Middle frontal gyrus (tissue), 1 donor: ENCODE results near the gene RBM38.
A peak's percentile ranks its signal among the peaks of the same experiment; 100 is the strongest.

Experiments
- DNase-seq: peaks from one replicate; pipeline ENCODE4 v3.0.0-alpha.2; 2015; ENCODE audit warnings: low spot score; ENCODE audit errors: extremely low spot score

The RBM38 gene

DNA sequence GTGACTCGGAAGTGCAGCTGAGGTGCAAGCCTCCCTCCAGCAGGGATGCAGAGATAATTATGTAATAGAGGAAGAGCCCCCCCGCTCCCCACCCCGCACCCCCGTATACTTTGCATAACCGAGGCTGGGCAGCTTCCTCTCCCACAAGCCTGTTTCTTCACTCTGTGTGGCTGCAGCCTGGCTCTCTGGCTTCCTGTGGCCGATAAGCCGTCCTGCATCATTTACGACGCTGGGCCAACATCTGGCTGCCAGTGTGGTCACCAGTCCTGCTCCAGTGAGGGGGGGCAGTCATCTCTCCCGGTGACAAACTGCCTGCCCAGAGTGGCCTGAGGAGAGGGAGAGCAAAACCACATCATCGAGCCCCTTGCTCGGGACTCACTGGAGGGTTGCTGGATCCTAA lies 59.2 kb downstream of the RBM38 start:
- DNase-seq: no peak

DNA sequence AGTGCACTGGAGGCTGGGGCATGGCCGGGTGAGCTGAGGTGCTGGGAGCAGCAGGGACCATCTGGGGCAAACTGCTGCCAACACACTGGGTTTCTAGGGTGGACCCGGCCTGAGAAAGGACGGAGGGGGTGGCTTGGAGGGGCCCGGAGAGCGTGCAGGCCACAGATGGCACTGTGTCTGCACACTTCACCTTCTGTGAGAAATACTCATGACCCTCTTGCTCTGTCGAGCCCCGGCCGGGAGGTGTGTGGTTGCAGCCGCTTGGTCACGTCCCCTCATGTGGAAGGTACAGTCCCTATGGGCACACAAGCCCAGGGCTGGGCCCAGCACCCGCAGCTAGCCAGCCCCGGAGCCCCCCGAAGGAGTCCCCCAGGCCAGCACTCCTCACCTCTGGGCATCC lies 59.7 kb downstream of the RBM38 start:
- DNase-seq: no peak

- DNase-seq: no peak
Observed at GRCh38 chr20:57451431-57451794, 60.2 kb downstream of the RBM38 start.

- DNase-seq: no peak
Observed at GRCh38 chr20:57451795-57452661, 60.8 kb downstream of the RBM38 start.

- no peak for DNase-seq
Observed at GRCh38 chr20:57455386-57455785, 64.2 kb downstream of the RBM38 start.

DNA sequence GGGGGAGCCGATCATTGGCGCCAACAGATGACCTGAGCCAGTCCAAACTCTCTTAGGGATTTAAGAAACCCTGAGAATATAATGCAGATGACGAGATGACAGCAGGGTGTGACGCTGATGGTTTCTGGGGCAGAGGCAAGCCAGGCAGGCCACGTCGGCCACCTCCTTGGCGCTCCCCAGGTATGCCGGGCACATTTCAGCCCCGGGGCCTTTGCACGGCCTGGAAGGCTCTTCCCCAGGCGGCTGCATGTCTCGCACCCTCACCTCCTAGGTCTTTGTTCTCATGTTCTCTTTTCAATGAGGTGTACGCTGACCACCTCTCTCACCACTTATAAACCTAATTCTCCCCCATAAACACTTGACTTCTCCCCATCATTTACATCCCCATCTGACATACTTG lies 64.9 kb downstream of the RBM38 start:
- no peak for DNase-seq

DNA sequence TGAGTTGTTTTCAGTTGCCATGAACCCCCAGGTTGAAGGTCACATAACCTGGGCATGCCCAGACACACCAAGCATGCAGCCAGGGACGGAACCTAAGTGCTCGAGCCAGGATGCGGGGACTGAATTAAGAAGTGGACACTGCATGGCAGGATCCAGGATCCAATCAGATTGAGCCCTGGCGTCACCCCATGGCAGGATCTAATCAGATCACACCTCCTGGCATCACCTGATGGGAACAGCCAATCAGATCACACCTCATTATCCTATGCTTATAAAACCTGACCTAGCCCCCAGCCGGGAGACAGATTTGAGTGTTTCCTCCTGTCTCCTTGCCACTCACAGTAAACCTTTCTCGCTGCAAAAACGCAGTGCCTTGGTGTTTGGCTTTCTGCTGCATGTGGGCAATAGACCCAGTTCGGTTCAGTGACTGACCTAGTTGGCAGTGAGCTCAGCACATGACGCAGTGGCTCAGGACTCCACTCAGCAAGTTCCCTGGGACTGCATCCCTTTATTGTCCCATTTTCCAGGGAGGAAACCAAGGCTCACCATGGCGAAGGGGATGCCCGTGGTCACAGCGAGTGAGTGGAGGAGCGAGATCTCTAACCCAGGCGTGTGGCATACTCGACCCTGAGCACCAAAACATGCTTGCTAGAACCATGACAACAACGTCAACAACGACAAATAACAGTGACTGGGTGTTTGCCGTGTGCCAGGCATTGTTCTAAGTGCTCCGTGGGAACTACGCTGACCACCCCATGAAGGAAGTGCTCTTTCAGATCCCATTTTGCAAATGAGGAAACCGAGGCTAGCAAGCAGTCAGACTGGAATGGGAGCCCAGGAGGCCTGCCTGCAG lies 66.3 kb downstream of the RBM38 start:
- DNase-seq: no peak

DNA sequence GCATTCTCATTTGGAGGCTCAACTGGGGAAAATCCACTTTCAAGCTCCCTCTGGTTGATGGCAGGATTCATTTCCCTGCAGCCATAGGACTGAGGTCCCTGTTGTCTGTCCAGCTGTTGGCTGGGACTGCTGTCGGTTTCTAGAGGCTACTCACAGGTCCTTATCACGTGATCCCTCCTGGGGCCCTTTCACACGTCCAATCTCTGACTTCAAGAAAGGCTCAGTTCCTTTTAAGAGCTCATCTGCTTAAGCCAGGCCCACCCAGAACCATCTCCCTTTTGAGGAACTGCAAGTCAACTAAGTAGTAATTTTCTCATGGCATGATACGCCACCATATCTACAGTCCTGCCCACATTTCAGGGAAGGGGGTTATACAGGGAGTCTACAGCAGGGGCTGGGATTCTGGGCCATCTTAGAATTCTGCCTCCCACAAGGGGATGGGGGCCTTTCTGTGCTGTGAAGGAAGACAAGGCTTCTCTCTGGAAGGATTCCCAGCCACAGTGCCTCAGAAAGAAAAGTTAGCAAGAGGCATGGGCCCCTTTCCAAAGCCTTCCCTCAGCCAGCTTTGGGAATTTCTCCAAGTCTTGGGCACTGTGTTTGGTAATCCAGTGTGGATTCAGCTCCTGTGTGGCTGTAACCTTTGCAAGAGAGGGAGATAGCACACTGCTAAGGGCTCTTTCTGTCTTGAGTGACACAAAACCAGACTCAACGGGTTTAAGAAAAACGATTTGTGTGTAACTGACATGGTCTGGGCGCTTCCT lies 67.4 kb downstream of the RBM38 start:
- peak; percentile 40 for DNase-seq
